Measurements from ENCODE around the gene FBXL19. TPM values are rescaled to one million over a fixed set of nuclear protein-coding genes. Genes with fewer than 3 reads are reported as not detected.

FBXL19 gene
- total and polyA plus RNA-seq, 2 of the 8 experiments (the other 6 are each of a cell fraction or from before 2014, with no cell fraction given): 47.2 to 72.2 TPM

- TF ChIP-seq HDAC2 (IDR thresholded peaks at IDR 0.05; ENCODE audit: borderline replicate concordance in 1 of 2, low read depth in 2 of 2, low read length in 2 of 2): no peak
- TF ChIP-seq CHD1 (IDR thresholded peaks at IDR 0.05; ENCODE audit: low read depth, low read length): no peak
Measured at GRCh38 chr16:30884760-30885159, 38.6 kb upstream of the FBXL19 start (continued).
